ENCODE data around the gene NDUFS4. TPM values are rescaled to one million over a fixed set of nuclear protein-coding genes. Genes with fewer than 3 reads are reported as not detected.

NDUFS4 gene
- total RNA-seq, 1 donor, result 78.2 TPM

DNA sequence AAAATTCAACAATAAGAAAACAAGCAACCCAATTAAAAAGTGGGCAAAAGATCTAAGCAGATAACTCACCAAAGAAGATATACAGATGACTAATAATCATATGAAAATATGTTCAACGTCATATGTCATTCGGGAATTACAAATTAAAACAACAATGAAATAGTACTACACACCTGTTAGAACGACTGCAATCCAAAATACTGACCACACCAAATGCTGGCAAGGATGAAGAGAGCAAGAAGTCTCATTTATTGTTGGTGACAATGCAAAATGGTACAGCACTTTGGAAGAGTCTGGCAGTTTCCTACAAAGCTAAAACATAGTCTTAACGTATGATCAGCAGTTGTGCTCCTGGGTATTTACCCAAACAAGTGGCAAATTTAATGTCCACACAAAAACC, 37.5 kb downstream of the NDUFS4 start:
- DNase-seq (ENCODE audit: insufficient read length, low spot score, missing footprints), result no peak
- no peak overlapping the region for H3K4me2 ChIP-seq (ENCODE audit: insufficient read depth, low read length)

DNA sequence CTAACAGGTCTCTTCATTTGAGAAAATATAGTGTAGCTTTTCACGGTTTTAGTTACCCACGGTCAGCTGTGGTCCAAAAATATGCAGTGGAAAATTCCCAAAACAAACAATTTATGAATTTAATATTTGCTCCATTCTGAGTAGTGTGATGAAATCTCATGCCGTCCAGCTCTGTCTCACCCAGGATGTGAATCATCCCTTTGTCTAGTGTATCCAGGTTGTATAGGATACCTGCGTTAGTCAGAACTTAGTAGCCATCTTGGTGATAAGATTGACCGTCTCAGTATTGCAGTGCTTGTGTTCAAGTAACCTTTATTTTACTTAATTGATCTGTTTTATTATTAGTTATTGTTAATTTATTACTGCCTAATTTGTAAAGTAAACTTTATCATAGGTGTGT, 41.1 kb downstream of the NDUFS4 start:
- H3K9me3 ChIP-seq (ENCODE audit: low read depth, low read length), result no peaks in the 10 kb centered on the region
- no peaks in the 10 kb centered on the region for H4K20me1 ChIP-seq (ENCODE audit: insufficient read depth, low read length)
- DNase-seq (ENCODE audit: insufficient read length, low spot score, missing footprints), result no peak
- H3K4me3 ChIP-seq (ENCODE audit: insufficient read depth, low read length), result no peak overlapping the region
- H2AFZ ChIP-seq (ENCODE audit: low read length), result no peak overlapping the region
- no peaks in the 10 kb centered on the region for H3K4me1 ChIP-seq (ENCODE audit: insufficient read depth, low read length)
- H3K27ac ChIP-seq (ENCODE audit: low read depth, low read length), result no peak overlapping the region
- H3K36me3 ChIP-seq (ENCODE audit: insufficient read depth, low read length), result no peaks in the 10 kb centered on the region
- H3K4me2 ChIP-seq (ENCODE audit: insufficient read depth, low read length), result no peak overlapping the region
- no peaks in the 10 kb centered on the region for H3K27me3 ChIP-seq (ENCODE audit: insufficient read depth, low read length)
- H3K79me2 ChIP-seq (ENCODE audit: insufficient read depth, low read length), result peaks cover 29% of the 10 kb centered on the region
- TF ChIP-seq, protein P1, sequence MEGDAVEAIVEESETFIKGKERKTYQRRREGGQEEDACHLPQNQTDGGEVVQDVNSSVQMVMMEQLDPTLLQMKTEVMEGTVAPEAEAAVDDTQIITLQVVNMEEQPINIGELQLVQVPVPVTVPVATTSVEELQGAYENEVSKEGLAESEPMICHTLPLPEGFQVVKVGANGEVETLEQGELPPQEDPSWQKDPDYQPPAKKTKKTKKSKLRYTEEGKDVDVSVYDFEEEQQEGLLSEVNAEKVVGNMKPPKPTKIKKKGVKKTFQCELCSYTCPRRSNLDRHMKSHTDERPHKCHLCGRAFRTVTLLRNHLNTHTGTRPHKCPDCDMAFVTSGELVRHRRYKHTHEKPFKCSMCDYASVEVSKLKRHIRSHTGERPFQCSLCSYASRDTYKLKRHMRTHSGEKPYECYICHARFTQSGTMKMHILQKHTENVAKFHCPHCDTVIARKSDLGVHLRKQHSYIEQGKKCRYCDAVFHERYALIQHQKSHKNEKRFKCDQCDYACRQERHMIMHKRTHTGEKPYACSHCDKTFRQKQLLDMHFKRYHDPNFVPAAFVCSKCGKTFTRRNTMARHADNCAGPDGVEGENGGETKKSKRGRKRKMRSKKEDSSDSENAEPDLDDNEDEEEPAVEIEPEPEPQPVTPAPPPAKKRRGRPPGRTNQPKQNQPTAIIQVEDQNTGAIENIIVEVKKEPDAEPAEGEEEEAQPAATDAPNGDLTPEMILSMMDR (IDR thresholded peaks at IDR 0.05; ENCODE audit: extremely low read depth, low read depth, low read length), result no peak

More for the DNA sequence above, 37.5 kb downstream of the NDUFS4 start:
- TF ChIP-seq, protein P1 (IDR thresholded peaks at IDR 0.05; ENCODE audit: extremely low read depth, low read depth, low read length), result no peak
- Histone ChIP-seq H3K27me3 (ENCODE audit: insufficient read depth, low read length) (no peaks in the 10 kb centered on the region), H3K4me1 (ENCODE audit: insufficient read depth, low read length) (no peaks in the 10 kb centered on the region), H3K9me3 (ENCODE audit: low read depth, low read length) (no peaks in the 10 kb centered on the region), H2AFZ (ENCODE audit: low read length) (no peak overlapping the region), H3K36me3 (ENCODE audit: insufficient read depth, low read length) (no peaks in the 10 kb centered on the region), H3K27ac (ENCODE audit: low read depth, low read length) (no peak overlapping the region), H3K79me2 (ENCODE audit: insufficient read depth, low read length) (peaks cover 55% of the 10 kb centered on the region), H4K20me1 (ENCODE audit: insufficient read depth, low read length) (peaks cover 2% of the 10 kb centered on the region), H3K4me3 (ENCODE audit: insufficient read depth, low read length) (no peak overlapping the region)

DNA sequence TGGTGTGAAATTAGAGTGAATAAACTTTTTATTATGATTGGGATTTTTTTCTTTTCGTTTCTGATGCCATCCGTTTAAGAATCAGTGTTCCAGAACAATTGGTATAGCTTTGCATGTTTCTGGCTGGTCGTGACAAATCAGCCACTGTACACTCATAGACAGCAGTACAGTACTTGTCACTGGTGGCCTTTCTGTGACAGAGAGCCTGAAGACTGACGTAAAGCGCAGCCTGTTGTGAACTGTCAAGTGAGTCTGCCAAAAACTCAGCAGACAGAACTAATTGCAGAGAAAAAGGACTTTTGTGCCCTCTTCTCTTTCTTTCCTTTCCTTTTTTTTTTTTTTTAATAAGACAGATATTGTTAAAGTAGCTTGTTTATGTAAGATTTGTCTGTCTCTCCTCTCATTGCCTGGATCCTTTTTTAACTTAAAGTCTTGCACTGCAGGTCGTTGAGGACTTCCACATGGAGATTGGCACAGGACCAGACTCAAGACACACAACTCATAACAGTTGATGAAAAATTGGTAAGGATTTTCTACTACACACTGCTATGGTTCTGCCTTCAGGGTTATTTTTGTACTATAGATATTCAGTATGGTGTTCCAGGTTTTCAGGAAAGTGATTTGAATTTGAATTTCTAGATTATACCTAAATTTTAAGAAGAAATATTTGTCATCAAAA, 42.7 kb downstream of the NDUFS4 start:
- no peak for DNase-seq (ENCODE audit: insufficient read length, low spot score, missing footprints)
- H3K27me3 ChIP-seq (ENCODE audit: insufficient read depth, low read length), result no peaks in the 10 kb centered on the region
- H3K4me3 ChIP-seq (ENCODE audit: insufficient read depth, low read length), result no peak overlapping the region
- no peaks in the 10 kb centered on the region for H3K9me3 ChIP-seq (ENCODE audit: low read depth, low read length)
- no peak overlapping the region for H2AFZ ChIP-seq (ENCODE audit: low read length)
- H3K36me3 ChIP-seq (ENCODE audit: insufficient read depth, low read length), result no peaks in the 10 kb centered on the region
- peaks cover 4% of the 10 kb centered on the region for H3K4me1 ChIP-seq (ENCODE audit: insufficient read depth, low read length)
- TF ChIP-seq, protein P1 (IDR thresholded peaks at IDR 0.05; ENCODE audit: extremely low read depth, low read depth, low read length), result no peak
- no peak overlapping the region for H3K27ac ChIP-seq (ENCODE audit: low read depth, low read length)
- peaks cover 19% of the 10 kb centered on the region for H3K79me2 ChIP-seq (ENCODE audit: insufficient read depth, low read length)
- no peak overlapping the region for H3K4me2 ChIP-seq (ENCODE audit: insufficient read depth, low read length)
- peaks cover 6% of the 10 kb centered on the region for H4K20me1 ChIP-seq (ENCODE audit: insufficient read depth, low read length)

DNA sequence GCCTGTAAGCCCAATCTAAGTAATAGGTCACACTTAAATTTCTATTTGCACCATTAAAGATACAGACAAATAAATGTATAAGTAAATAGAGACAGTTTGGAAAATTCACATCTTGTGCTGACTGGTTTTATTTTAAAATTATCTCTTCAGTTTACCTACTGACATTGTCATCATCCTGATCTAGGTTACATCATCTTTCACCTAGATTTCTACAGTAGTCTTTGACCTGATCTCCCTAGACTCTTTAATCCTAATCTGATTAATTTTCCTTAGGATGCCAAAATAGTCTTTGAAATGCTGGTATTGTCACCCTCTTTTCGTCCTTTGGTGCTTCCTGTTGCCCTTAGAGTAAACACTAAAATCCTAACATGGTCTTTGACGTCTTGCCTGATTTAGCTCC, 43.9 kb downstream of the NDUFS4 start:
- H4K20me1 ChIP-seq (ENCODE audit: insufficient read depth, low read length), result peaks cover 11% of the 10 kb centered on the region
- no peak overlapping the region for H2AFZ ChIP-seq (ENCODE audit: low read length)
- DNase-seq (ENCODE audit: insufficient read length, low spot score, missing footprints), result peak; percentile 48
- H3K36me3 ChIP-seq (ENCODE audit: insufficient read depth, low read length), result no peaks in the 10 kb centered on the region
- H3K4me2 ChIP-seq (ENCODE audit: insufficient read depth, low read length), result no peak overlapping the region
- H3K79me2 ChIP-seq (ENCODE audit: insufficient read depth, low read length), result peaks cover 15% of the 10 kb centered on the region
- H3K4me3 ChIP-seq (ENCODE audit: insufficient read depth, low read length), result no peak overlapping the region
- H3K4me1 ChIP-seq (ENCODE audit: insufficient read depth, low read length), result peaks cover 7% of the 10 kb centered on the region
- no peaks in the 10 kb centered on the region for H3K27me3 ChIP-seq (ENCODE audit: insufficient read depth, low read length)
- TF ChIP-seq, protein P1 (IDR thresholded peaks at IDR 0.05; ENCODE audit: extremely low read depth, low read depth, low read length), result no peak
- H3K27ac ChIP-seq (ENCODE audit: low read depth, low read length), result no peak overlapping the region
- no peaks in the 10 kb centered on the region for H3K9me3 ChIP-seq (ENCODE audit: low read depth, low read length)

Measured in osteoblast (primary cell).